GM19463 (cell line): ENCODE data around the gene C17orf114.
A peak's percentile ranks its signal among the peaks of the same experiment; 100 is the strongest.

ENCODE experiments used
- ATAC-seq: cut with Tn5 transposase; IDR thresholded peaks from one replicate; pipeline ENCODE4 v1.9.1; 2021; ENCODE audit warnings: mild to moderate bottlenecking, moderate library complexity; ENCODE audit not compliant: unreplicated experiment

C17orf114 gene

GRCh38 chr17:4802228-4802627, at the start of gene C17orf114:
C17orf114 (minus strand) TSS chr17:4802328.
- no peak for ATAC-seq

DNA sequence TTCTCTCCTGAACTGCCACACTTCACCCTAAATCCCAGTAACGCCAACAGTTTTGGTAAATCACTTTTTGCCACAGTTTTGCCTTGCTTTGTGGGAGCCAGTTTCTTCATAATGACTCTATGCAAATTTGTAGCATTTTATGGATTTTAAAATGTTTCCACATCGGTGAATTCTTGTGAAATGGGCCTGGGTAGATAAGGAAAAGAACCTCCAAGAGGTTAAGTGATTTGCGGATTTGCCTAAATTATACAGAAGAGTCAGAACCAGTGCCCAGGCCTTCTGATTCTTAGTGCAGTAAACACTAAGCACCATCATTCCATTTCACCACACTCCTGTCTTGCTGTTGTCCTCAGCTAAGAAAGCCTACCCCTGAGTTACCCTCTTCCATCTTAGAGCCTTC, 49.0 kb upstream of the C17orf114 start:
- ATAC-seq: no peak

DNA sequence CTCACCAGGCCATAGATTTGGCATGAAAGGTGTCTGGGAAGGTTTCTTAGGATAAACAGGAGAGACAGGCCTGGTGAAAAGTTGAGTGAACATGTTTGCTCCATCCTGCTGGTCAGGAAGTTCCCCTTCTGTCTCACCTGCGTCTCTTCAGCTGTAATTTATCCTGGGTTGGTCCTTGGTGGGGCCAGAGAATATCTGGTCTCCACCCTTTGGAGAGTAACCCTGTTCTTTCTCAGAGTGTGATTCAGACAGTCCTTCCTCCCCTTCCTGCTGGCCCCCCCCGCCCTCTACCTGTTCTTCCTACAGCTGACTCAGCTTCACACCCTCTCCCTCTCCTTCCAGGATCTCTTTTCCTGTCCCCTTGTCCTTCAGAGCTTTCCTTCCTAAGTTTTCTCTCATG, 48.1 kb upstream of the C17orf114 start:
- ATAC-seq: no peak

DNA sequence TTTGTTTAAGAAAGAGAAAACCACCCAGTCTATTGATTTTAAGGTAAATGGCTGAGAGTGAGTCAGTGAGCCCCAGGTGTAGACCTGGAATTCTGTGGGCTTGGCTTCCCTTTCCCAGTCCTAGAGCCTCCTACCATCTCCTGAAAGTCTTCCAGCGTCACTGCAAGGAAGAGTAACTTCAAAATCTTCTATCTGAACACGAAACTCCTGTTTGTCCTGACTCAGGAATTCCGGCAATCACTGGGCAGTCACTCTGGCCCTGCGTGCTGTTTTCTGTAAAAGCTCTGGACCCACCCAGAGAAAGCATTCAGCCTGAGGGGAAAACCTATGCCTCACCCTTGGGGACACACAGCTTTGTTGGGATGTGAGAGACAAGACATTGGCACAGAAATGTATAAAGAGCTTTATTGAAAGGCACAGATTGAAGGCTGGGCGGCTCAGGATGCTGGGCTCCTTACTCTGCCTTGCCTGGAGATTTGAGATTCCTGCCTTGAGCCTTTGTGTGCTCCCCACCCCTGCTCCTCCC, 46.9 kb upstream of the C17orf114 start:
- no peak for ATAC-seq

DNA sequence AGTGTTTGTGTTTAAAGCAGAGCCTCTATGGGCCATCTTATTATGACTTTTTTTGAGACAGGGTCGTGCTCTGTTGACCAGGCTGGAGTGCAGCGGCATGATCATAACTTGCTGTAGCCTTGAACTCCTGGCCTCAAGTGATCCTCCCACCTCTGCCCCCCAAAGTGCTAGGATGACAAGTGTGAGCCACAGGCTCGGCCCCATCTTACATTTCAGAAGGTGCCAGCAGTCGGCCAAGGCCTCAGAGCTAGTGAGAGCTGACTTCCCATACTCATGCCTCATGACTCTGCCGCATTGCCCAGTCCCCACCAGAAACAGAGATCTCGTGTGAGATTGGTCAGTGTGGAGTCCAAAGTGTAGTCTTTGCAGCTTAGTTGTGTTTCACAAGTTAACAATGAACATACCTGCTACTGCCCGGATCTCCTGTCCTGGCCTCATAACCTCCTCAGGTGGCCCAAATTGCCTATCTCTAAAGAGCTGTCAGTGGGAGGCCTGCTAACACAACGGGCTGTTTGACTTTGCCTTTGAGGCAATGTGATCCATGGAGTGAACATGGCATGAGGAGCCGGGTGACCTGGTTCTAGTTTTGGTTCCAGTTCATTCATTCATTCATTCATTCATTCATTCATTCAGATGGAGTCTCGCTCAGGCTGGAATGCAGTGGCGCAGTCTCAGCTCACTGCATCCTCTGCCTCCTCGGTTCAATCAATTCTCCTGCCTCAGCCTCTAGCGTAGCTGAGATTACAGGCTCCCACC, 44.7 kb upstream of the C17orf114 start:
- ATAC-seq: no peak

DNA sequence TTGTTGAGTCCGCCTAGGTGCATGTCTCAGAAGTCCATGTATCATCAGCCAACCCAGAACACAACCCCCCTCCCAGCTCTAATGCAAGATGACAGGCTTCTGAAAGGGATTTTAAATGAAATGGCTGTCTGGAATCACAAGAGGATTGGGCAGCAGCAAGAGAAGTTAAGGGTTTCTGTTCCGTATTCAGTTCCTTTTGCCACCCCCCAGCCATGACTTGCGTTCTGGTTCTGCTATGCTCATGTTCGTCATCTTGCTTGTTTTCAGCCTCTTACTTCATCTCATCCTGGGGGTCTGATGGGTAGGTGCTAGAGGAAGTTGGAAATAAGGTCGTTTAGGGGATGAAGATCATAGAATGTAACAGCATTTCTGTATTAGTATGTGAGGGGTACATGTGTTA, 43.0 kb upstream of the C17orf114 start:
- ATAC-seq: no peak

DNA sequence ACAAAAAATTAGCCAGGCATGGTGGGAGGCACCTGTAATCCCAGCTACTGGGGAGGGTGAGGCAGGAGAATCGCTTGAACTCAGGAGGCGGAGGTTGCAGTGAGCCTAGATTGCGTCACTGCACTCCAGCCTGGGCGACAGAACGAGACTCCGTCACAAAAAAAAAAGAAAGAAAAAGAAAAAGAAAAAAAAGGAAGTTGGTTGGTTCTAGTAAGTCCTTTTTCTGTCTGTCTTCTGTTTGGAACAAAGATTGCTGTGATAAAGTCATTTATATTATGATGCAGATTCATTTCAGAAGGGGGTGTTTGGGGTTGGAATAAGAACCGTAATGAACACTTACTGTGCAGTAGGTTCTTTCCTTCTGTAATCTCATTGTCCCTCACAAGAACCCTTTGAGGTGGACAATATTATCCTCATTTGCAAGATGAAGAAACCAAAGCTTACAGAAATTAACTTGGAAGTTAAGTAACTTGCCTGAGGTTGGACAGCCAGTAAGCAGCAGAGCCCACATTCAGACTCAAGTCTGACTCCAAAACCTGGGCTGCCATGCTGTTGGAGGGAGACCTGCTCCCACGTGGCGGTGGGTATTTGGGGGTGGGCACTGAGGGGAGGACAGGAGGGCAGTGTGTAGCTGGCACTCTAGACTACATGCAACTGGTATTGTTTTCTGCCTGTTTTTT, 41.3 kb upstream of the C17orf114 start:
- no peak for ATAC-seq

DNA sequence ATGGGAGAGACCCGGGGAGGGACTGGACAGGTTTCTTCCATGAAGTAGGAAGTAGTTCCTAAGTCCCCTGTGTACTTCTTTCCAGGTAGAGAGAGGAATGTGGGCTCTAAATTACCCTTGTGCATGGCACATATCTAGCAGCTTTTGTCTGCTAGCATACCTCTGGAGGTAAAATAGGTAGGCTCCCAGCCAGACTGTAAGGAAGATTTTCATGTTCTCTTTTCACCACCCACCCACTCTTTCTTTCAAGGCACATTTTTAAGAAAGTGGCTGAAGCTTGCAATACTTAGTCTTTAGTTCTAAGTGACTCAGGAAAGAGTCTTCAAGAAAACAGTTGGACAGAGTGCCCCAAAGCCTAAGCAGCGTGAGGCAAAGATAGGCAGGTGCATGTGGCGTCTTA, 40.2 kb upstream of the C17orf114 start:
- ATAC-seq: no peak

GRCh38 chr17:4840893-4841242, 38.7 kb upstream of the C17orf114 start:
- ATAC-seq: no peak

DNA sequence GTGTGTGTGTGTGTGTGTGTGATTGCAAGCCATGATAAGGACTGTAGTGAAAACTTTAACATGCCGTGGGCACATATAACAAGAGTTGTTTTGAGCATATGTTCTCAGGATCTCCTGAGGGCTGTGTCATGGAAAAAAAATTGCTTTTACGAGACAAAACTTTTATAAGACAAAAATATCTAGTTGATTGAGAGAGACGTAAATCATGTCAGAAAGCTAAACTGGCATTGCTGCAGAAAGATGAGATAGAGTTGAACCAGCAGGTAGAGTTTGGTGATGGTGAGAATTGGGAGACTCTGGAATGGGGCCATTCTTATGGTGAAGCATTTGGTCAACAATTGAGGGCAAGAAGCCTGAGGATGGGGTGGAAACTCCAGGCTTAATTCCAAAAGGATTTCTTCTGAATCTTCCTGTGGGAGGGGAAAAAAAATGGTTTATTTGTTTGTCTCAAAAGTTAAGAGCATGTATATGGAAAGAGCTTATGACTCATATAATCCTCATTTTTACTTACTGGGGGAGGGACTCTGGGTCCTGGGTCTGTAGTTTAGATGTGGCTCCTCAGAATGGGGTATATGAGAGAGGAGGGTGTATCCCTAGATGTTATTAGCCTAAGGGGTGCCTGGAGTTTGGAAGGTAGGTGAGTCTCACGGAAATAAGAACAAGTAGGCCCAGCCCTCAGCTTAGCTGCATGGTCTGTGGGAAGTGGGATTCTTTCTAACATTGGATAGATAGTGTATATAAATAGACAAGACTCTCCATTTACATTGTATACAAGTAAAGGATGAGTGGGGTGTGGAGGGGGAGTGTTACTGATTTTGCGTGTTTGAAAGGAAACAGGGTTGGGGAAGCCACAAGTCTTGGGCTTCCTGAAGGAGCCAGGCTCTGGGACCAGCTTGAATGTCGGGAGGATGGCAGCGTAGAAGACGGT, 38.1 kb upstream of the C17orf114 start:
- no peak for ATAC-seq

GRCh38 chr17:4839221-4839620, 37.1 kb upstream of the C17orf114 start:
- no peak for ATAC-seq

- no peak for ATAC-seq
These were observed 36.2 kb upstream of the C17orf114 start for GRCh38 chr17:4838309-4838785.

GRCh38 chr17:4837471-4838308, 35.6 kb upstream of the C17orf114 start:
- ATAC-seq: no peak

DNA sequence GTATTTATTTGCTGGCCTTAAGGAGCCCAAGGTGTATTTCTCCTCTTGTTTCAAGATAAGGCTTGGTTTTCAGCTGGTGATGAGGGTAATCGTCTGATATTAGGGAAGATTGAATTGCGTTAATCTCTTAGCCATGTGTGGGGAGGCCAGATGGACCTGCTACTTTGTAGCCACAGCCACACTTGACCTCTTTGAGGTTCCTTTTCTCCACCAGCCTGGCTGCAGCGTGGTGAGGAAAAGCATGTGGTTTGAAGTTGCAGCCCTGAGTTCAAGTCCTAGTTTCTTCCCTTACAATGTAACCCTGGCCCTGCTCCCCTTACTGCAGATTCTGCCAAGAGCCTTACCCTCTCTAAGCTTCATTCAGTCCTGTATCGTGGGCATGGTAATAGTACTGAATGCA, 34.1 kb upstream of the C17orf114 start:
- ATAC-seq: no peak

DNA sequence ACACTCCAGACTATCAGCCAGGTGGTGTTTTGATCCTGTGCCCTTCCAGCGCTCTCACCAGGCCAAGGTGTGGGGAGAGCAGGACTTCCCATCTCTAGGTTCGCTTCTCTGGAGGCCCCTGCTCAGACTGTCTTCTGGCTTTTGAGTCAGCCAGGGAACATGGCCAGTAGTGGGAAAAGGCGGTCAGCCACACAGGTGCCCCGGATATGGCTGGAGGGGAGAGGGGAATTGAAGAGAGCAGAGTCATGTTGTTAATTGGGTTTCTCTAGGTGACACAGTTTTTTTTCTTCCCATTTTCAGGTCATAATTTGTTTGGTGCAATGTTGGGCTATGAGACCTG, 32.5 kb upstream of the C17orf114 start:
- no peak for ATAC-seq

GRCh38 chr17:4833941-4834680, 32.0 kb upstream of the C17orf114 start:
- ATAC-seq: no peak

DNA sequence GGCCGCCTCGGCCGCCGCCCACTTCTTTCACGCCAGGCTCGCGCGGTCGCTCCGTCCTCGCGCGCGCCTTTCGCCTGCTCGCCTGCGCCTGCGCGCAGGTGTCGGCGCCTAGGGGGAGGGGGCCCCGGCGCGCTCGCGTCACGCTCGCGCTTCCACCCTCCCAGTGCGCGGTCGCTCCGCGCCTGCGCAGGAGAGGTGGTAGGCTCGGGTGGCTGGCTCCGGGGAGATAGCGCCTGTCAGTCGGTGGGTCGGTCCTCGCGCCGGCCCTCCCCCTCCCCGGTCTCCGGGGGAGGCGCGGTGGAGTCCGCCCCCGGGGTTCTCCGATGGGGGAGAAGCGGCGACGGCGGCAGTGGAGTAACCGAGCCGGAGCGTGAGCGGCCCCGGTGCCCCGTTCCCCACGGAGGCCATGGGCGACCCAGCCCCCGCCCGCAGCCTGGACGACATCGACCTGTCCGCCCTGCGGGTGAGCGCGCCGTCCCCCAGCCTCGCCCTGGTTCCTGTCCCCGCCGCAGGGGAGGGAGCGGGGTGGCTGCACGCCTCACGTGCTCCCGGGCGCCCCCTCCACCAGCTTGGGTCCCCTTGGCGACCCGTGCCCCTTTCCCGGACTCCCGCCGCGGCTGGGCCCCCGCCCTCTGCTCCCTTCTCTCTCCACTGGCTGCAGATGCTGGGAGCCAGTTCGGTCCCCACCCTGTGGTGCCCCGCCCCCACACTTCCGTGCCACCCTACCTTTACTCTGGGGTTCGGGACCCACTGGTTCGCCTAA, 31.2 kb upstream of the C17orf114 start, which contains the start of gene MINK1:
Gene MINK1 (plus strand): TSS at position 163 of the 763 bp plus-strand sequence. CDS start 244 bp downstream, at position 407.
- peak; percentile 89 for ATAC-seq

DNA sequence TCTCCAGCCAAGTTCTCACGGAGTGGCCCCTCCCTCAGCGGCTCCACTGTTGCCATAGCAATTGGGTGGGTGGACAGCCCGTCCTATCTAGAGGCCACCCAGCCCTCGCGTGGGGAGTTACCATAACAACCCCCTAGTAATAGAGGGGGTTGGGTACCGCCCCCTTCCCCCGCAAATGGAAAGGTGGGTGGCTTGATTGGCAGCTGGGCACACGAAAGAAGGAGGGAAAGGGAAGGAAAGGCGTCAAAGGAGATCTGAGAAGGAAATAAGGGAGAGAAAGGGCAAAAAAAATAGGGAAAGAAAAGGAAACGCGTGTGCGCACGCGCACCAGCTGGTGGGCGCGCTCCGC, 30.7 kb upstream of the C17orf114 start:
- peak; percentile 23 for ATAC-seq

DNA sequence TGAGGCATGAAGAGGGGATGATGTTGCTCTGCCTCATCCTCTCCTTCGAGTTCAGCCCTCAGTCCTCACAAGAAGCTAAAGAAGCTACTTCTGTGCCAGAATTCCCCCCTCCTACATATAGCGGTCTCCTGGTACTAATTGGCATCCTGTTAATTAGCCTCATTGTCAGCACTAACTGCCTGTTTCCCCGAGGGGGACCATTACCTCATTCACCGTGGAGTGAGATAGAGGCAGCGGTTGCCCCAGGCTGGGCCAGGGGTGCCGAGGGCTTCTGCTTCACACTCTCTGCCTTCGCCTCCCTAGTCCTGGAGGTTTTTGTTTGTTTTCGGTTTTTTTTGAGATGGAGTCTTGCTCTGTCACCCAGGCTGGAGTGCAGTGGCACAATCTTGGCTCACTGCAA, 25.3 kb upstream of the C17orf114 start:
- no peak for ATAC-seq
